Measurements from ENCODE around the gene ECD. TPM values are rescaled to one million over a fixed set of nuclear protein-coding genes. Genes with fewer than 3 reads are reported as not detected.
A peak's percentile ranks its signal among the peaks of the same experiment; 100 is the strongest.

The ECD gene
- total RNA-seq, 1 donor from 2014 or later: 23.5 TPM

DNA sequence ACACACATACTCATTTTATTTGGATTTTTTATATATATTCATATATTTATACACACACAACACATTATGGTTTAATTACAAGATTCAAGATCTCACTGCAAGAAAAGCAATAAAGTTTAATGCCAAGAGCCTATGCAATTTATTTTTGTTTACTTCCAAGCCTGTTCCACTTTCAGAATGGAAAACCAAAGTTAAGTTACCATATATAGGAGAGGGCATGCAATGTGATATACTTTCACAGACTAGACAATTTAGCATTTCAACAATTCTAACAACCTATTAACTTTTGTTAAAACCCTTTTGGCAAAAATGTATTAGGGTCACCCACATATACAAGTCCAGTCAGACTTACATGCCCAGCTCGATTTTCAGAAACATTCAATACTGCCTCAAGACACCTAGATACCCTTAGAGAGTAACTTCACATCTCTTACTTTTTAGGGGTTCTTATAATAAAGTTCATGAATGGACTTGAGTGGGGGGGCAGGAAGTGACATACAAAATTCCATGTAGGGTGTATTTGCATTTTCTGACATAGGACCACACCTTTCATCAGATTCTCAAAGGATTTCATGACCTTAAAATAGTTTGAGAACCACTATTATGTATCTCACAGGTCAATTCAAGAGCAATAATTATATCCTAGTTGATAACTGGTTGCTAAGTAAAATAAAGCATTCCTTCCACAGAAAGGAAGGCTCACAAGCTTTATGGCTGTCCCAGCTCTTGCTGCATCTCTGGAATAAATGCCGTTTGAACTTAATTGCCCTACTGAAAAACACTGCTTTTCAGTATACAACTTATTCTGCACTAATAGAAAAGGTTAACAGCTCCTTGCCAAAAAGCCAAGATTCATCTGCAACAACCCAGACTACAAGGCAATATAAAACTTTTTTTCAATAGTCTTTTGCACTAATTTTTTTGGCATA lies 73.6 kb downstream of the ECD start:
- Histone ChIP-seq H3K36me3 (ENCODE audit: control insufficient read depth in 3 of 3, insufficient read depth in 3 of 3, low read length in 3 of 3) (no peaks in the 10 kb centered on the region), H3K4me1 (ENCODE audit: control insufficient read depth in 3 of 3, insufficient read depth in 3 of 3, low read length in 3 of 3) (peaks cover 11 to 23% (median 19%) of the 10 kb centered on the region in 3 donors), H3K9me3 (ENCODE audit: control insufficient read depth in 3 of 3, low read length in 3 of 3) (no peaks in the 10 kb centered on the region), H3K27ac (ENCODE audit: low read depth, low read length) (peak overlapping the region; percentile 98), H3K27me3 (ENCODE audit: control insufficient read depth in 3 of 3, insufficient read depth in 3 of 3, low read length in 3 of 3) (no peaks in the 10 kb centered on the region), H3K9ac (ENCODE audit: low read depth in 1 of 3, low read length in 3 of 3) (peak overlapping the region; percentile 96 to 99 (median 98)), H3K4me3 (ENCODE audit: low read length in 3 of 3) (peak overlapping the region; percentile 85 to 97 (median 97))

DNA sequence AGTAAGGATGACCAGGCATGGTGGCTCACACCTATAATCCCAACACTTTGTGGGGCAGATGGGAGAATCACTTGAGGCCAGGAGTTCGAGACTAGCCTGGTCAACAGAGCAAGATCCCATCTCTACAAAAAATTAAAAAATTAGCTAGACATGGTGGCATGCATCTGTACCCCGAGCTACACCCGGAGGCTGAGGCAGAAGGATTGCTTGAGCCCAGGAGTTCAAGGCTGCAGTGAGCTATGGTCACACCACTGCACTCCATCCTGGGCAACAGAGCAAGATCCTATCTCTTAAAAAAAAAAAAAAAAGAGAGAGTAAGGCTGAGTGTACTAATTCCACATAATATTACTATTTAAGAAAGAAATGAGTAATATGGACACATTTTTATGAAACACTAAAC lies 75.0 kb downstream of the ECD start:
- Histone ChIP-seq H3K4me3 (ENCODE audit: low read length in 3 of 3) (no peak overlapping the region), H3K27me3 (ENCODE audit: control insufficient read depth in 3 of 3, insufficient read depth in 3 of 3, low read length in 3 of 3) (no peaks in the 10 kb centered on the region), H3K36me3 (ENCODE audit: control insufficient read depth in 3 of 3, insufficient read depth in 3 of 3, low read length in 3 of 3) (no peaks in the 10 kb centered on the region), H3K9me3 (ENCODE audit: control insufficient read depth in 3 of 3, low read length in 3 of 3) (no peaks in the 10 kb centered on the region), H3K4me1 (ENCODE audit: control insufficient read depth in 3 of 3, insufficient read depth in 3 of 3, low read length in 3 of 3) (peaks cover 11 to 20% (median 17%) of the 10 kb centered on the region in 3 donors), H3K9ac (ENCODE audit: low read depth in 1 of 3, low read length in 3 of 3) (no peak overlapping the region), H3K27ac (ENCODE audit: low read depth, low read length) (no peak overlapping the region)

DNA sequence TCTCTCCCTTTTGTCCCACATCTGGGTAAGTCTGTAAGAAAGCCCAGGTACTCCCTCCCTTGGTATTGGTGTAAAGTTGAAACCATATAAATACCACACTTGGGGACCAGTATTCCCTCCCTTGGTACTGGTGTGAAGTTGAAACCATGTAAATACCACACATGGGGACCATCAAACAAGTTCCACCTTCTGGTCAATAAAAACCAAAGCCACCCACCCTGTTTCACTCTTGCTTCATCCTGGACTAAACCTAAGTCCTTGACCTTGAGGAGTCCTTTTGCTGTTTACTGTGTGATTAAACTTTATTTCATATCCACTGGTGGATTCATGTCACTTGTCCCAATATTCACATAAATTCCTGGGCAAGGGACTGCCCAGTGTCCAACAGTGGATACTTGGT lies 79.5 kb downstream of the ECD start:
- H3K27me3 ChIP-seq (ENCODE audit: control insufficient read depth in 3 of 3, insufficient read depth in 3 of 3, low read length in 3 of 3): no peaks in the 10 kb centered on the region
- peaks cover 6 to 13% (median 11%) of the 10 kb centered on the region in 3 donors for H3K4me1 ChIP-seq (ENCODE audit: control insufficient read depth in 3 of 3, insufficient read depth in 3 of 3, low read length in 3 of 3)
- no peak overlapping the region for H3K9ac ChIP-seq (ENCODE audit: low read depth in 1 of 3, low read length in 3 of 3)
- no peak overlapping the region for H3K27ac ChIP-seq (ENCODE audit: low read depth, low read length)
- no peaks in the 10 kb centered on the region for H3K36me3 ChIP-seq (ENCODE audit: control insufficient read depth in 3 of 3, insufficient read depth in 3 of 3, low read length in 3 of 3)
- no peaks in the 10 kb centered on the region for H3K9me3 ChIP-seq (ENCODE audit: control insufficient read depth in 3 of 3, low read length in 3 of 3)
- H3K4me3 ChIP-seq (ENCODE audit: low read length in 3 of 3): no peak overlapping the region

DNA sequence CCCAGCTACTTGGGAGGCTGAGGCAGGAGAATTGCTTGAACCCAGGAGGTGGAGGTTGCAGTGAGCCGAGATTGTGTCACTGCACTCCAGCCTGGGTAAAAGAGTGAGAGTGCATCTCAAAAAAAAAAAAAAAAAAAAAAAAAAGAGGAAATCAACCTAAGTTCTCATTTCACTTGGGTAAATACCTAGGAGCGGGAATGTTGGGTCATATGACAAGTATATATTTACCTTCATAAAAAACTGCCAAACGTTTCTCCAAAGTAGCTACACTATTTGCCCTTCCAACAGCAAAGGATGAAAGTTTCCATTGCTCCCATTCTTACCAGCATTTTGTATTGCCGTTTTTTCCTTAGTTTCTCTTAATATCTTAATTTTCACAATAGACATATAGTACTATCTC lies 81.0 kb downstream of the ECD start:
- no peak overlapping the region for H3K9ac ChIP-seq (ENCODE audit: low read depth in 1 of 3, low read length in 3 of 3)
- H3K27ac ChIP-seq (ENCODE audit: low read depth, low read length): no peak overlapping the region
- H3K27me3 ChIP-seq (ENCODE audit: control insufficient read depth in 3 of 3, insufficient read depth in 3 of 3, low read length in 3 of 3): no peaks in the 10 kb centered on the region
- H3K4me1 ChIP-seq (ENCODE audit: control insufficient read depth in 3 of 3, insufficient read depth in 3 of 3, low read length in 3 of 3): peaks cover 9 to 11% (median 11%) of the 10 kb centered on the region in 3 donors
- H3K36me3 ChIP-seq (ENCODE audit: control insufficient read depth in 3 of 3, insufficient read depth in 3 of 3, low read length in 3 of 3): no peaks in the 10 kb centered on the region
- no peaks in the 10 kb centered on the region for H3K9me3 ChIP-seq (ENCODE audit: control insufficient read depth in 3 of 3, low read length in 3 of 3)
- no peak overlapping the region for H3K4me3 ChIP-seq (ENCODE audit: low read length in 3 of 3)

DNA sequence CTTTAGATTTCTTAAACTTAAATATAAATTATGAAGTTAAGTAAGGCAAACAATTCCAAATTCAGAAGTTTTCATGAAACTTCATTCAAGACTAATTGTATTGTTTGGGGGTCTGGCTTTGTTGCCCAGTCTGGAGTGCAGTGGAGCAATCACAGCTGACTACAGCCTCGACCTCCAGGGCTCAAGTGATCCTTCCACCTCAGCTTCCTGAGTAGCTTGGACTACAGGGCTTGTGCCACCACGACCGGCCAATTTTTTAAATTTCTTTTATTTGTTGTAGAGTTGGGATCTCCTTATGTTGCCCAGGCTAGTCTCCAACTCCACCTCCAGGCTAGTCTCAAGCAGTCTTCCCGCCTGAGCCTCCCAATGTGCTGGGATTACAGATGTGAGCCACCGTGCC lies 83.6 kb downstream of the ECD start:
- H3K4me1 ChIP-seq (ENCODE audit: control insufficient read depth in 3 of 3, insufficient read depth in 3 of 3, low read length in 3 of 3): peaks cover 6 to 9% (median 6%) of the 10 kb centered on the region in 3 donors
- no peak overlapping the region for H3K4me3 ChIP-seq (ENCODE audit: low read length in 3 of 3)
- H3K27ac ChIP-seq (ENCODE audit: low read depth, low read length): no peak overlapping the region

More for the DNA sequence above, 83.6 kb downstream of the ECD start:
- H3K9me3 ChIP-seq (ENCODE audit: control insufficient read depth in 3 of 3, low read length in 3 of 3): no peaks in the 10 kb centered on the region
- H3K36me3 ChIP-seq (ENCODE audit: control insufficient read depth in 3 of 3, insufficient read depth in 3 of 3, low read length in 3 of 3): no peaks in the 10 kb centered on the region
- H3K9ac ChIP-seq (ENCODE audit: low read depth in 1 of 3, low read length in 3 of 3): no peak overlapping the region
- no peaks in the 10 kb centered on the region for H3K27me3 ChIP-seq (ENCODE audit: control insufficient read depth in 3 of 3, insufficient read depth in 3 of 3, low read length in 3 of 3)

Small RNA genes lying within 50 kb of the gene (small RNA-seq; reads per million reads assigned to genes)
- gene RF00019 (not detected), gene SNORA11F (0.56 reads per million, percentile 64 among the genes with 10 or more reads in this experiment)

Other genes with a start within 250 kb of the ECD start
- gene PLA2G12B, start 213.2 kb downstream of the ECD start, total RNA-seq: not detected
- 53.8 TPM for gene P4HA1, start 71.1 kb downstream of the ECD start, total RNA-seq
- gene NUDT13, start 57.6 kb downstream of the ECD start, total RNA-seq: 2.1 TPM
- gene FAM149B1, start 111 bp upstream of the ECD start, total RNA-seq: 16.2 TPM
- 17.7 TPM for gene DNAJC9, start 79.2 kb upstream of the ECD start, total RNA-seq
- gene MRPS16, start 84.6 kb upstream of the ECD start, total RNA-seq: 57.4 TPM
- gene CFAP70, start 190.9 kb upstream of the ECD start, total RNA-seq: 1.6 TPM
- 47.0 TPM for gene ANXA7, start 246.1 kb upstream of the ECD start, total RNA-seq